Endodermal cell (in vitro differentiated cells): ENCODE results near the gene RETREG2. TPM values are rescaled to one million over a fixed set of nuclear protein-coding genes. Genes with fewer than 3 reads are reported as not detected.
A peak's percentile ranks its signal among the peaks of the same experiment; 100 is the strongest.

Experiments
- DNase-seq: peaks from one replicate; pipeline ENCODE4 v3.0.0-alpha.2; 2017
- H3K27ac ChIP-seq: 2 replicates; pipeline ENCODE4 v1.5.1; 2013; ENCODE audit warnings: mild to moderate bottlenecking, low read depth, low read length, moderate library complexity
- H3K27me3 ChIP-seq: 2 replicates; pipeline ENCODE4 v1.6.1; 2013; ENCODE audit warnings: mild to moderate bottlenecking, low read length, moderate library complexity; ENCODE audit not compliant: insufficient read depth, control insufficient read depth, poor library complexity, severe bottlenecking
- H3K36me3 ChIP-seq: 2 replicates; pipeline ENCODE4 v1.7.0; 2013; ENCODE audit warnings: mild to moderate bottlenecking, low read length, moderate library complexity; ENCODE audit not compliant: control insufficient read depth, insufficient read depth
- H3K4me1 ChIP-seq: one replicate; pipeline ENCODE4 v1.7.0; 2013; ENCODE audit warnings: low read length; ENCODE audit not compliant: control insufficient read depth, insufficient read depth
- H3K4me3 ChIP-seq: 2 replicates; pipeline ENCODE4 v1.5.1; 2013; ENCODE audit warnings: mild to moderate bottlenecking, low read length, moderate library complexity
- H3K9ac ChIP-seq: 2 replicates; pipeline ENCODE4 v1.6.1; 2013; ENCODE audit warnings: mild to moderate bottlenecking, low read length, moderate library complexity; ENCODE audit not compliant: poor library complexity, severe bottlenecking; ENCODE audit errors: extremely low read depth
- H3K9me3 ChIP-seq: 2 replicates; pipeline ENCODE4 v1.6.1; 2013; ENCODE audit warnings: mild to moderate bottlenecking, low read length, moderate library complexity; ENCODE audit not compliant: control insufficient read depth
- H3K27ac Mint-ChIP-seq: 2 replicates; pipeline ENCODE4 v1.8.0; 2020; ENCODE audit warnings: mixed read lengths
- H3K27me3 Mint-ChIP-seq: 2 replicates; pipeline ENCODE4 v1.8.0; 2021; ENCODE audit warnings: mild to moderate bottlenecking, mixed read lengths; ENCODE audit not compliant: insufficient read depth
- H3K36me3 Mint-ChIP-seq: 2 replicates; pipeline ENCODE4 v1.8.0; 2020; ENCODE audit warnings: low read depth, mixed read lengths
- H3K4me1 Mint-ChIP-seq: 2 replicates; pipeline ENCODE4 v1.8.0; 2020; ENCODE audit warnings: mixed read lengths
- H3K4me3 Mint-ChIP-seq: 2 replicates; pipeline ENCODE4 v1.8.0; 2020; ENCODE audit warnings: mild to moderate bottlenecking, moderate library complexity, mixed read lengths
- H3K9me3 Mint-ChIP-seq: 2 replicates; pipeline ENCODE4 v1.8.0; 2020; ENCODE audit warnings: mild to moderate bottlenecking, mixed read lengths
- WGBS, 2 experiments: methylation state at CpG; one replicate each; pipeline versions ENCODE4 v1.1.5 to v1.1.7; 2013; ENCODE audit warnings: missing lambda C conversion rate in 2 of 2, mixed read lengths in 1 of 2; ENCODE audit not compliant: insufficient coverage in 1 of 2, insufficient read length in 1 of 2; 5-methylcytosine and 5-hydroxymethylcytosine counted together
- total RNA-seq, 2 donors: library from RNA; stranded (reverse); fragmentation: NEBNext Ultra II Directional in 1 of 2; extraction: Animal tissue kit (Norgen Biotek cat#: 25700) in 1 of 2; gene quantifications; 2 replicates in 1 of 2; 3 replicates in 1 of 2; pipeline ENCODE4 v1.2.1, GENCODE V29; 2021
- TF ChIP-seq, protein P1 (sequence below): fragments of 200-600 bp; sonication (generic); conservative IDR thresholded peaks from 2 replicates; pipeline ENCODE4 v1.5.0; 2021; ENCODE audit warnings: antibody characterized with exemption, mild to moderate bottlenecking

The RETREG2 gene
- total RNA-seq, 2 donors from 2014 or later = 67.0 to 73.4 TPM

- H3K27me3 Mint-ChIP-seq = peaks cover 25% of the 10 kb centered on the region
- 0% methylated on average over 16 to 70 of the region's 70 CpGs for WGBS, 2 experiments
- Histone ChIP-seq H3K4me1 (peaks cover 5% of the 10 kb centered on the region), H3K27me3 (peaks cover 19% of the 10 kb centered on the region), H3K27ac (peak within 1 kb of the TSS; percentile 73), H3K4me3 (peak within 1 kb of the TSS; percentile 78), H3K9me3 (no peaks in the 10 kb centered on the region), H3K36me3 (peaks cover 13% of the 10 kb centered on the region), H3K9ac (peak within 1 kb of the TSS; percentile 53)
- H3K36me3 Mint-ChIP-seq = peaks cover 9% of the 10 kb centered on the region
- TF ChIP-seq, protein P1, sequence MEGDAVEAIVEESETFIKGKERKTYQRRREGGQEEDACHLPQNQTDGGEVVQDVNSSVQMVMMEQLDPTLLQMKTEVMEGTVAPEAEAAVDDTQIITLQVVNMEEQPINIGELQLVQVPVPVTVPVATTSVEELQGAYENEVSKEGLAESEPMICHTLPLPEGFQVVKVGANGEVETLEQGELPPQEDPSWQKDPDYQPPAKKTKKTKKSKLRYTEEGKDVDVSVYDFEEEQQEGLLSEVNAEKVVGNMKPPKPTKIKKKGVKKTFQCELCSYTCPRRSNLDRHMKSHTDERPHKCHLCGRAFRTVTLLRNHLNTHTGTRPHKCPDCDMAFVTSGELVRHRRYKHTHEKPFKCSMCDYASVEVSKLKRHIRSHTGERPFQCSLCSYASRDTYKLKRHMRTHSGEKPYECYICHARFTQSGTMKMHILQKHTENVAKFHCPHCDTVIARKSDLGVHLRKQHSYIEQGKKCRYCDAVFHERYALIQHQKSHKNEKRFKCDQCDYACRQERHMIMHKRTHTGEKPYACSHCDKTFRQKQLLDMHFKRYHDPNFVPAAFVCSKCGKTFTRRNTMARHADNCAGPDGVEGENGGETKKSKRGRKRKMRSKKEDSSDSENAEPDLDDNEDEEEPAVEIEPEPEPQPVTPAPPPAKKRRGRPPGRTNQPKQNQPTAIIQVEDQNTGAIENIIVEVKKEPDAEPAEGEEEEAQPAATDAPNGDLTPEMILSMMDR = peak; percentile 99
- H3K27ac Mint-ChIP-seq = peak within 1 kb of the TSS; percentile 96
- DNase-seq = peak; percentile 99
- peaks cover 15% of the 10 kb centered on the region for H3K4me1 Mint-ChIP-seq
- H3K9me3 Mint-ChIP-seq = no peaks in the 10 kb centered on the region
- H3K4me3 Mint-ChIP-seq = peak within 1 kb of the TSS; percentile 79
Measured at GRCh38 chr2:219160186-219161017, 17.7 kb upstream of the RETREG2 start, which contains the start of gene NHEJ1. Gene NHEJ1 (minus strand): TSS chr2:219160815. CDS start chr2:219158362, 2,453 bp downstream.

DNA sequence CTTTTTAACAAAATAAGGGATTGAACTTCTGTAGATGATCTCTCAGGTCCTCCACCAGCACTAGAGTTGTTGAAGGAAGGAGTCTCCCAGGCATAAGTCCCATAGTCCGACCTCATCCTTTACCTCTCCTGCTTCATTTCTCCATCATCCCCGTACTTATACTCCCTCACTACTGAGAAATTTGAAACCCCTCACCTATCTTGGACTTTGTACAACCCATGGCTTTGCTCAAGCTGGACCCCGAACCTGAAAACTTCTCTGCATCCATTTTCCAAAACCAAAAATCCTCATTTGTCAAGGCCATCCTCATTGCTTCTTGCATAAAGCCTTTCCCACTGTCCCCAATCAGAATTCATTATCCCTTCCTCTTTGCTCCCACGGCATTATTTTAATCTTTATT is 17.0 kb upstream of the RETREG2 start:
- peaks cover 8% of the 10 kb centered on the region for H3K36me3 Mint-ChIP-seq
- Histone ChIP-seq H3K27me3 (peaks cover 19% of the 10 kb centered on the region), H3K4me1 (peaks cover 5% of the 10 kb centered on the region), H3K4me3 (peak overlapping the region; percentile 78), H3K9ac (no peak overlapping the region), H3K27ac (no peak overlapping the region), H3K9me3 (no peaks in the 10 kb centered on the region), H3K36me3 (peaks cover 13% of the 10 kb centered on the region)
- H3K27ac Mint-ChIP-seq = no peak overlapping the region
- H3K27me3 Mint-ChIP-seq = peaks cover 28% of the 10 kb centered on the region
- WGBS, 2 experiments = 73 to 78% methylated on average over 4 of the region's 4 CpGs
- DNase-seq = no peak
- no peaks in the 10 kb centered on the region for H3K9me3 Mint-ChIP-seq
- peak overlapping the region; percentile 79 for H3K4me3 Mint-ChIP-seq
- TF ChIP-seq, protein P1 = no peak
- H3K4me1 Mint-ChIP-seq = peaks cover 15% of the 10 kb centered on the region

- no peak overlapping the region for H3K4me3 Mint-ChIP-seq
- H3K4me1 Mint-ChIP-seq = peaks cover 10% of the 10 kb centered on the region
- H3K27ac Mint-ChIP-seq = no peak overlapping the region
- WGBS, 2 experiments = 90 to 93% methylated on average over 3 to 6 of the region's 6 CpGs
- H3K27me3 Mint-ChIP-seq = peaks cover 28% of the 10 kb centered on the region
- no peaks in the 10 kb centered on the region for H3K9me3 Mint-ChIP-seq
- Histone ChIP-seq H3K4me1 (peaks cover 3% of the 10 kb centered on the region), H3K27ac (no peak overlapping the region), H3K36me3 (no peaks in the 10 kb centered on the region), H3K27me3 (peaks cover 19% of the 10 kb centered on the region), H3K4me3 (no peak overlapping the region), H3K9ac (no peak overlapping the region), H3K9me3 (no peaks in the 10 kb centered on the region)
- no peak for DNase-seq
- TF ChIP-seq, protein P1 = no peak
- no peaks in the 10 kb centered on the region for H3K36me3 Mint-ChIP-seq
Measured at GRCh38 chr2:219163156-219163555, 14.9 kb upstream of the RETREG2 start.
